SK-N-SH treated with all-trans-retinoic acid at 6 μM for 48 hours (cell line): ENCODE data around the gene TMPRSS4.

Source experiments
- ARNTL ChIP-seq: fragments of 450-650 bp; formaldehyde crosslinking; IDR thresholded peaks from 2 replicates; pipeline ENCODE4 v1.5.0; 2020; ENCODE audit warnings: low read depth, mild to moderate bottlenecking, moderate library complexity, borderline replicate concordance
- CREB5 ChIP-seq: fragments of 250-450 bp; sonication (Bioruptor Pico); IDR thresholded peaks from 2 replicates; pipeline ENCODE4 v1.5.1; 2020; ENCODE audit warnings: low read depth, mild to moderate bottlenecking, moderate library complexity
- ZNF565 ChIP-seq: fragments of 450-650 bp; formaldehyde crosslinking; conservative IDR thresholded peaks from 2 replicates; pipeline ENCODE4 v1.5.0; 2020; ENCODE audit warnings: low read depth, mild to moderate bottlenecking, moderate library complexity

- TF ChIP-seq ZNF565: no peak
- TF ChIP-seq ARNTL (CRISPR knock-in tag): no peak
- TF ChIP-seq CREB5 (CRISPR knock-in tag): no peak
Observed at GRCh38 chr11:118084247-118084646, 7.4 kb downstream of the TMPRSS4 start.
